C4-2B (cell line): ENCODE measurements around the gene GFPT2.

Source experiments
- H3K27ac ChIP-seq: fragments of 450-650 bp; 2 replicates; pipeline ENCODE4 v1.5.1; 2017
- CTCF ChIP-seq: fragments of 450-650 bp; conservative IDR thresholded peaks from 2 replicates; pipeline ENCODE4 v1.5.1; 2017; ENCODE audit warnings: mild to moderate bottlenecking
- ZFX ChIP-seq: fragments of 450-650 bp; IDR thresholded peaks from 2 replicates; pipeline ENCODE4 v1.6.1; 2017

The GFPT2 gene

GRCh38 chr5:180289433-180289832, 63.7 kb downstream of the GFPT2 start:
- TF ChIP-seq CTCF: no peak
- no peak for TF ChIP-seq ZFX

GRCh38 chr5:180287868-180288267, 65.3 kb downstream of the GFPT2 start:
- no peak overlapping the region for H3K27ac ChIP-seq
- TF ChIP-seq CTCF: no peak
- no peak for TF ChIP-seq ZFX

More at GRCh38 chr5:180289433-180289832, 63.7 kb downstream of the GFPT2 start:
- peak overlapping the region; percentile 68 for H3K27ac ChIP-seq

GRCh38 chr5:180287404-180287803, 65.7 kb downstream of the GFPT2 start:
- H3K27ac ChIP-seq: no peak overlapping the region

GRCh38 chr5:180284149-180284548, 69.0 kb downstream of the GFPT2 start:
- TF ChIP-seq CTCF: no peak
- no peak for TF ChIP-seq ZFX

More at GRCh38 chr5:180287404-180287803, 65.7 kb downstream of the GFPT2 start:
- TF ChIP-seq CTCF (no peak), ZFX (no peak)

GRCh38 chr5:180283026-180283615, 70.0 kb downstream of the GFPT2 start:
- TF ChIP-seq ZFX (no peak), CTCF (no peak)

More at GRCh38 chr5:180284149-180284548, 69.0 kb downstream of the GFPT2 start:
- no peak overlapping the region for H3K27ac ChIP-seq

GRCh38 chr5:180282281-180282680, 70.9 kb downstream of the GFPT2 start:
- H3K27ac ChIP-seq: no peak overlapping the region
- TF ChIP-seq ZFX (no peak), CTCF (no peak)

More at GRCh38 chr5:180283026-180283615, 70.0 kb downstream of the GFPT2 start:
- H3K27ac ChIP-seq: no peak overlapping the region

GRCh38 chr5:180281706-180282105, 71.4 kb downstream of the GFPT2 start:
- TF ChIP-seq ZFX (no peak), CTCF (no peak)
- no peak overlapping the region for H3K27ac ChIP-seq
